Right atrium auricular region (tissue), 2 donors: Measurements from ENCODE around the gene TRERF1. TPM values are rescaled to one million over a fixed set of nuclear protein-coding genes. Genes with fewer than 3 reads are reported as not detected.

Experiments used
- DNase-seq: peaks from one replicate; pipeline ENCODE4 v3.0.0-alpha.2; 2019; ENCODE audit warnings: low spot score
- H3K27ac ChIP-seq, 2 donors: fragments of 200-600 bp; sonication (generic); 1 replicate in 1 of 2; 2 replicates in 1 of 2; pipeline ENCODE4 v1.5.1; 2016 to 2019
- H3K27me3 ChIP-seq, 2 donors: fragments of 200-600 bp; sonication (generic); one replicate each; pipeline versions ENCODE4 v1.5.1 to v1.6.0; 2017 to 2019
- H3K36me3 ChIP-seq: fragments of 200-600 bp; sonication (generic); one replicate; pipeline ENCODE4 v1.5.1; 2016
- H3K4me1 ChIP-seq, 2 donors: fragments of 200-600 bp; sonication (generic); one replicate each; pipeline versions ENCODE4 v1.5.1 to v1.6.0; 2017 to 2019
- H3K4me3 ChIP-seq, 2 donors: fragments of 200-600 bp; sonication (generic); 1 replicate in 1 of 2; 2 replicates in 1 of 2; pipeline ENCODE4 v1.5.1; 2017 to 2019; ENCODE audit warnings: mild to moderate bottlenecking in 1 of 2, moderate library complexity in 1 of 2
- H3K9me3 ChIP-seq, 2 donors: fragments of 200-600 bp; sonication (generic); one replicate each; pipeline ENCODE4 v1.5.1; 2019
- total RNA-seq, 2 donors: library from RNA; depleted of rRNA; stranded (reverse); fragments of >200 nt; gene quantifications; one replicate each; pipeline ENCODE4 v1.1.0, GENCODE V29; 2016
- TF ChIP-seq, protein P1 (sequence below), 2 donors: fragments of 200-600 bp; sonication (generic); IDR thresholded peaks; one replicate each; pipeline ENCODE4 v1.5.1; 2019; ENCODE audit warnings: antibody characterized with exemption in 2 of 2

Gene TRERF1
- total RNA-seq, 2 donors from 2014 or later = 1.9 to 2.5 TPM

- Histone ChIP-seq H3K36me3 (no peaks in the 10 kb centered on the region), H3K27ac (no peak overlapping the region), H3K4me3 (no peak overlapping the region), H3K4me1 (peaks cover 0 to 42% of the 10 kb centered on the region in 2 donors), H3K27me3 (no peaks in the 10 kb centered on the region), H3K9me3 (no peaks in the 10 kb centered on the region)
- TF ChIP-seq, protein P1, sequence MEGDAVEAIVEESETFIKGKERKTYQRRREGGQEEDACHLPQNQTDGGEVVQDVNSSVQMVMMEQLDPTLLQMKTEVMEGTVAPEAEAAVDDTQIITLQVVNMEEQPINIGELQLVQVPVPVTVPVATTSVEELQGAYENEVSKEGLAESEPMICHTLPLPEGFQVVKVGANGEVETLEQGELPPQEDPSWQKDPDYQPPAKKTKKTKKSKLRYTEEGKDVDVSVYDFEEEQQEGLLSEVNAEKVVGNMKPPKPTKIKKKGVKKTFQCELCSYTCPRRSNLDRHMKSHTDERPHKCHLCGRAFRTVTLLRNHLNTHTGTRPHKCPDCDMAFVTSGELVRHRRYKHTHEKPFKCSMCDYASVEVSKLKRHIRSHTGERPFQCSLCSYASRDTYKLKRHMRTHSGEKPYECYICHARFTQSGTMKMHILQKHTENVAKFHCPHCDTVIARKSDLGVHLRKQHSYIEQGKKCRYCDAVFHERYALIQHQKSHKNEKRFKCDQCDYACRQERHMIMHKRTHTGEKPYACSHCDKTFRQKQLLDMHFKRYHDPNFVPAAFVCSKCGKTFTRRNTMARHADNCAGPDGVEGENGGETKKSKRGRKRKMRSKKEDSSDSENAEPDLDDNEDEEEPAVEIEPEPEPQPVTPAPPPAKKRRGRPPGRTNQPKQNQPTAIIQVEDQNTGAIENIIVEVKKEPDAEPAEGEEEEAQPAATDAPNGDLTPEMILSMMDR (IDR thresholded peaks at IDR 0.05) = no peak
- no peak for DNase-seq
Measured at GRCh38 chr6:42249279-42249678, 202.4 kb downstream of the TRERF1 start.

DNA sequence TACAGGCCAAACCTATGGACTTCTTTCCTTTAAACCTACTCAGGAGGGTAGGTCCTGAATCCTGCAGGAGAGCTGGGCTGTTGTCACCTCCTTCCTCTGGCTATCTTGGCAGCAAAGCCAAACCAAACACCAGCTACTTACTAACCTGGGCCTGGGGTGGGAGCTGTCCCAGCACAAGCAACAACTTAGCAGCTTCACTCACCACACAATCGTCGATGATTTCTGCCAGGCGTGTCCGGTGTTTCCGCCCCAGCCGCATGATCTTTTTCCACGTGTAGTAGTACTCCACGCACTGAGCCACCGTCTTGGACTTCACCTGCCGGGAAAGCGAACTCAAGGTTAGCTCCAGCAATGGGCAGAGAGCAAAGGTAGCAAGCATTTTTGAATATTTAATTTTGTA is 208.7 kb downstream of the TRERF1 start:
- H3K9me3 ChIP-seq = no peaks in the 10 kb centered on the region
- TF ChIP-seq, protein P1 (IDR thresholded peaks at IDR 0.05) = no peak
- DNase-seq = no peak
- peaks cover 0 to 5% of the 10 kb centered on the region in 2 donors for H3K4me1 ChIP-seq
- no peak overlapping the region for H3K4me3 ChIP-seq
- no peaks in the 10 kb centered on the region for H3K36me3 ChIP-seq
- H3K27ac ChIP-seq = no peak overlapping the region
- H3K27me3 ChIP-seq = no peaks in the 10 kb centered on the region

DNA sequence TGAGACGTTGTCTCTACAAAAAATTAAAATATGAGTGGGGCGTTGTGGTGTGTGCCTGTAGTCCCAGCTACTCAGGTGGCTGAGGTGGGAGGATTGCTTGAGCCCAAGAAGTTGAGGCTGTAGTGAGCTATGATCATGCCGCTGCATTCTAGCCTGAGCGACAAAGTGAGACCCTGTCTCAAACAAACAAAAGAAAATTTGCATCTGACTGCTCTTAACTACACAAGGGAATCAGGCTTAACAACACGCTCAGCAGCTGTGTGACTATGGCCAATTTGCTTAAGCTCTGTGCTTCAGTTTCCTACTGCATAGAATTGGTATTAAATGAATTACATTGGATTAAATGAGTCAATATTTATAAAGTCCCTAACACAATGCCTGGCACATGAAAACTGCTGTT is 209.8 kb downstream of the TRERF1 start:
- TF ChIP-seq, protein P1 (IDR thresholded peaks at IDR 0.05) = no peak
- H3K36me3 ChIP-seq = no peaks in the 10 kb centered on the region
- H3K27ac ChIP-seq = no peak overlapping the region
- H3K9me3 ChIP-seq = no peaks in the 10 kb centered on the region
- peaks cover 0 to 10% of the 10 kb centered on the region in 2 donors for H3K4me1 ChIP-seq
- no peaks in the 10 kb centered on the region for H3K27me3 ChIP-seq
- no peak overlapping the region for H3K4me3 ChIP-seq
- no peak for DNase-seq

- H3K4me1 ChIP-seq = peaks cover 0 to 12% of the 10 kb centered on the region in 2 donors
- no peaks in the 10 kb centered on the region for H3K9me3 ChIP-seq
- no peak for DNase-seq
- no peaks in the 10 kb centered on the region for H3K36me3 ChIP-seq
- TF ChIP-seq, protein P1 (IDR thresholded peaks at IDR 0.05) = no peak
- no peak overlapping the region for H3K4me3 ChIP-seq
- H3K27me3 ChIP-seq = no peaks in the 10 kb centered on the region
- H3K27ac ChIP-seq = no peak overlapping the region
Measured at GRCh38 chr6:42239736-42240375, 211.9 kb downstream of the TRERF1 start.

- no peak for DNase-seq
- no peak overlapping the region for H3K4me3 ChIP-seq
- peaks cover 0 to 12% of the 10 kb centered on the region in 2 donors for H3K4me1 ChIP-seq
- no peaks in the 10 kb centered on the region for H3K27me3 ChIP-seq
- no peaks in the 10 kb centered on the region for H3K36me3 ChIP-seq
- TF ChIP-seq, protein P1 (IDR thresholded peaks at IDR 0.05) = no peak
- no peaks in the 10 kb centered on the region for H3K9me3 ChIP-seq
- no peak overlapping the region for H3K27ac ChIP-seq
Measured at GRCh38 chr6:42239333-42239732, 212.4 kb downstream of the TRERF1 start.

- H3K27me3 ChIP-seq = no peaks in the 10 kb centered on the region
- TF ChIP-seq, protein P1 (IDR thresholded peaks at IDR 0.05) = no peak
- no peak overlapping the region for H3K27ac ChIP-seq
- no peaks in the 10 kb centered on the region for H3K9me3 ChIP-seq
- H3K4me1 ChIP-seq = peaks cover 0 to 12% of the 10 kb centered on the region in 2 donors
- no peak for DNase-seq
- no peak overlapping the region for H3K4me3 ChIP-seq
- H3K36me3 ChIP-seq = no peaks in the 10 kb centered on the region
Measured at GRCh38 chr6:42237857-42238256, 213.9 kb downstream of the TRERF1 start.
